ENCODE data around the gene CYTH4.

DNA sequence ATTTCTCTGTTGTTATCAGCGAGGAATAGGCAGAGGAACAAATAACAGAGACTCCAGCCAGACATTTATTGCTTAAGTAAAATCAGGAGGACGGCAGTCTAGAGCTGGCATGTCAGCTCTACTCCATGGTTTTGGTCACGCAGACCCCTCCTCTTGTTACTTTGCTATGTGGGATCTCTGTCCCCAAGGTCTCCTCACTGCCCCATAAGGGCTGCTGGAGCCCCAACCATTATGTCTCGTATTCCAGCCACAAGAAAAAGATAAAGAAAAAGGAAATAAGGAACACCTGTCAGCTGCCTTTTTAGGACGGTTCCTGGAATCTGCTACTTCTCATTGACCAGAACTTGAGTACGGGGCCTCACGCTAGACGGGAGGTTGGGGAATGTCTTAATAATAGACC is 74.6 kb downstream of the CYTH4 start:
- no peak for TF ChIP-seq CTCF (IDR thresholded peaks at IDR 0.05)
- TF ChIP-seq POLR2A (IDR thresholded peaks at IDR 0.05): no peak
